K562 (cell line): ENCODE results near the gene BLCAP. TPM values are rescaled to one million over a fixed set of nuclear protein-coding genes. Genes with fewer than 3 reads are reported as not detected.

ENCODE experiments used
- ATAC-seq: fragments of 200-7000 bp; cut with Tn5 transposase; 3 replicates; pipeline ENCODE4 v1.9.1; 2020; ENCODE audit warnings: moderate library complexity
- BruUV-seq: library from RNA; stranded (reverse); fragments of 400-500 nt; replicated peaks from 2 replicates; lab custom pipeline; 2021; lab: Mats Ljungman, UMichigan
- CTCF ChIA-PET: fragments of 300-600 bp; formaldehyde crosslinking; extraction: SDS; loops from one replicate; lab custom pipeline; 2021; ENCODE audit warnings: low intra/inter-chr PET ratio; lab: Yijun Ruan, JAX
- POLR2A ChIA-PET: fragments of 300-600, 350-650 bp; sonication (Branson Sonifier 250); formaldehyde crosslinking; extraction: SDS; loops from one replicate; lab custom pipeline; 2021; ENCODE audit warnings: antibody characterized with exemption, inconsistent platforms; lab: Yijun Ruan, JAX
- DNase-seq, 4 experiments: peaks; one replicate each; pipeline versions ENCODE4 v3.0.0 to v3.0.0-alpha.2; 2011 to 2018; ENCODE audit warnings: low spot score in 3 of 4, mixed read lengths in 3 of 4; ENCODE audit errors: extremely low read depth in 1 of 4
- FAIRE-seq: peaks from 2 replicates; lab custom pipeline; 2011; peaks lifted over from hg19 to GRCh38; lab: Jason Lieb, UNC
- H2AFZ ChIP-seq: 2 replicates; pipeline ENCODE4 v1.6.0; 2011; ENCODE audit warnings: low read depth, low read length, control low read depth, inconsistent platforms
- H3K27ac ChIP-seq: fragments of 200-600 bp; 3 replicates; pipeline ENCODE4 v1.8.0; 2011; ENCODE audit warnings: low read depth, mild to moderate bottlenecking, control low read depth, inconsistent platforms, low read length, moderate library complexity, mixed read lengths; ENCODE audit errors: extremely low read depth
- H3K27me3 ChIP-seq, 2 experiments: fragments of 300-600 bp in 1 of 2; 2 replicates in 1 of 2; 3 replicates in 1 of 2; pipeline versions ENCODE4 v1.6.0 to v1.8.0; 2011; ENCODE audit warnings: inconsistent platforms in 2 of 2, low read length in 2 of 2, mild to moderate bottlenecking in 1 of 2, mixed read lengths in 1 of 2, moderate library complexity in 1 of 2; ENCODE audit not compliant: control insufficient read depth in 2 of 2, insufficient read depth in 2 of 2
- H3K36me3 ChIP-seq: fragments of 300-600 bp; 3 replicates; pipeline ENCODE4 v1.8.0; 2011; ENCODE audit warnings: mild to moderate bottlenecking, low read length, inconsistent platforms; ENCODE audit not compliant: control insufficient read depth, insufficient read depth
- H3K4me1 ChIP-seq, 2 experiments: fragments of 200-600 bp in 1 of 2; replicated peaks in 1 of 2; 2 replicates in 1 of 2; 3 replicates in 1 of 2; pipeline versions ENCODE4 v1.5.1 to v1.8.0; 2011; ENCODE audit warnings: inconsistent platforms in 2 of 2, low read length in 2 of 2, mild to moderate bottlenecking in 1 of 2, mixed read lengths in 1 of 2, moderate library complexity in 1 of 2; ENCODE audit not compliant: control insufficient read depth in 2 of 2, insufficient read depth in 2 of 2
- H3K4me2 ChIP-seq: 2 replicates; pipeline ENCODE4 v1.6.1; 2011; ENCODE audit warnings: low read length, control low read depth, inconsistent platforms, mixed read lengths; ENCODE audit not compliant: insufficient read depth
- H3K4me3 ChIP-seq: fragments of 200-600 bp; sonication (generic), shearing (Covaris generic); 2 replicates; pipeline ENCODE4 v1.5.1; 2016; ENCODE audit warnings: control low read depth, inconsistent platforms
- H3K79me2 ChIP-seq: fragments of 200-600 bp; 3 replicates; pipeline ENCODE4 v1.8.0; 2011; ENCODE audit warnings: low read length, inconsistent platforms; ENCODE audit not compliant: control insufficient read depth, insufficient read depth
- H3K9ac ChIP-seq, 2 experiments: 2 replicates each; pipeline versions ENCODE4 v1.6.0 to v1.6.1; 2011; ENCODE audit warnings: low read depth in 2 of 2, low read length in 2 of 2, control low read depth in 1 of 2, inconsistent platforms in 1 of 2, mild to moderate bottlenecking in 1 of 2, mixed read lengths in 1 of 2; ENCODE audit not compliant: insufficient read depth in 1 of 2
- H3K9me1 ChIP-seq: one replicate; pipeline ENCODE4 v1.6.0; 2011; ENCODE audit warnings: inconsistent platforms, mild to moderate bottlenecking, low read length, moderate library complexity; ENCODE audit not compliant: control insufficient read depth, insufficient read depth
- H3K9me3 ChIP-seq: replicated peaks from 2 replicates; pipeline ENCODE4 v1.5.1; 2011; ENCODE audit warnings: low read depth, low read length, inconsistent platforms; ENCODE audit not compliant: control insufficient read depth, insufficient read depth
- H4K20me1 ChIP-seq: replicated peaks from 2 replicates; pipeline ENCODE4 v1.6.1; 2011; ENCODE audit warnings: low read length, inconsistent platforms, mixed read lengths; ENCODE audit not compliant: control insufficient read depth, insufficient read depth
- C11orf30 ChIP-seq: fragments of 450-650 bp; IDR thresholded peaks from 2 replicates; pipeline ENCODE4 v1.6.1; 2016; ENCODE audit warnings: low read depth, mild to moderate bottlenecking
- CAMTA2 ChIP-seq: fragments of 250-450 bp; sonication (Bioruptor Pico); conservative IDR thresholded peaks from 2 replicates; pipeline ENCODE4 v1.5.1; 2022
- CHAMP1 ChIP-seq: fragments of 450-650 bp; IDR thresholded peaks from 2 replicates; pipeline ENCODE4 v1.6.1; 2016; ENCODE audit warnings: mild to moderate bottlenecking
- GATAD2A ChIP-seq: fragments of 450-650 bp; IDR thresholded peaks from 2 replicates; pipeline ENCODE4 v1.6.1; 2017
- MBD2 ChIP-seq: sonication (generic); IDR thresholded peaks from 2 replicates; pipeline ENCODE4 v1.6.1; 2016; ENCODE audit warnings: low read depth, borderline replicate concordance
- POLR2AphosphoS2 ChIP-seq: IDR thresholded peaks from 2 replicates; pipeline ENCODE4 v1.6.1; 2012; ENCODE audit warnings: low read length, improper control_type of control experiment
- RAD21 ChIP-seq, 2 experiments: fragments of 250-450 bp in 1 of 2; fragments of 450-650 bp in 1 of 2; sonication (Bioruptor Pico) in 1 of 2; formaldehyde crosslinking in 1 of 2; IDR thresholded peaks in 1 of 2; conservative IDR thresholded peaks in 1 of 2; 2 replicates each; pipeline versions ENCODE4 v1.4.0 to v1.8.0; 2020 to 2022; ENCODE audit warnings: mild to moderate bottlenecking in 2 of 2, moderate library complexity in 1 of 2
- RFX1 ChIP-seq: fragments of 450-650 bp; IDR thresholded peaks from 2 replicates; pipeline ENCODE4 v1.6.1; 2016; ENCODE audit warnings: mild to moderate bottlenecking, moderate library complexity
- TBP ChIP-seq: optimal IDR thresholded peaks from 2 replicates; pipeline ENCODE3; 2011; ENCODE audit warnings: low read depth, low read length, improper control_type of control experiment
- USF1 ChIP-seq: sonication (generic); formaldehyde crosslinking; IDR thresholded peaks from 2 replicates; pipeline ENCODE4 v1.9.0; 2022; ENCODE audit warnings: mild to moderate bottlenecking, missing genetic modification reagents
- USF2 ChIP-seq: sonication (generic); formaldehyde crosslinking; IDR thresholded peaks from 2 replicates; pipeline ENCODE4 v1.5.0; 2020; ENCODE audit warnings: missing genetic modification reagents
- WGBS: fragments of 100-300 bp; shearing (Covaris generic); methylation state at CpG from one replicate; pipeline ENCODE4 v1.1.6; 2016; ENCODE audit warnings: low coverage, mixed read lengths; ENCODE audit not compliant: insufficient coverage; ENCODE audit errors: missing lambda C conversion rate; 5-methylcytosine and 5-hydroxymethylcytosine counted together
- in situ Hi-C: fragments of 300-500 bp; cut with MboI; formaldehyde crosslinking; loops from 4 replicates; pipeline ENCODE4 v1.15.0; 2018; ENCODE audit warnings: inconsistent platforms, mixed read lengths
- intact Hi-C: fragments of 100-400 bp; cut with micrococcal nuclease; formaldehyde crosslinking; loops from 2 replicates; pipeline ENCODE4 v1.14.2; 2022
- polyA plus RNA-seq, 8 experiments: library from polyadenylated mRNA; depleted of rRNA in 4 of 8; stranded (reverse) in 5 of 8; unstranded in 3 of 8; fragments of >200 nt; fragmentation: Nextera tagmentation in 2 of 8; fragmentation: Illumina TruSeq in 1 of 8; extraction: Ambion mirVana in 2 of 8; extraction: Trizol in 1 of 8; gene quantifications; 2 replicates each; pipeline versions ENCODE4 v1.2.1 to v1.2.3, GENCODE V29; 2011 to 2014; ENCODE audit warnings: inconsistent platforms in 1 of 8, missing spikeins in 1 of 8
- total RNA-seq, 7 experiments: library from RNA; depleted of rRNA in 6 of 7; stranded (reverse); fragments of >200 nt in 6 of 7; fragmentation: Illumina TruSeq in 2 of 7; extraction: Trizol in 2 of 7; gene quantifications; 2 replicates each; pipeline versions ENCODE4 v1.2.1 to v1.2.3, GENCODE V29; 2011 to 2021; ENCODE audit warnings: low replicate concordance in 1 of 7

BLCAP gene
- total and polyA plus RNA-seq, 9 of the 15 experiments (the other 6 are each of a cell fraction or from before 2014, with no cell fraction given) = 16.9 to 41.5 (median 27.6) TPM

DNA sequence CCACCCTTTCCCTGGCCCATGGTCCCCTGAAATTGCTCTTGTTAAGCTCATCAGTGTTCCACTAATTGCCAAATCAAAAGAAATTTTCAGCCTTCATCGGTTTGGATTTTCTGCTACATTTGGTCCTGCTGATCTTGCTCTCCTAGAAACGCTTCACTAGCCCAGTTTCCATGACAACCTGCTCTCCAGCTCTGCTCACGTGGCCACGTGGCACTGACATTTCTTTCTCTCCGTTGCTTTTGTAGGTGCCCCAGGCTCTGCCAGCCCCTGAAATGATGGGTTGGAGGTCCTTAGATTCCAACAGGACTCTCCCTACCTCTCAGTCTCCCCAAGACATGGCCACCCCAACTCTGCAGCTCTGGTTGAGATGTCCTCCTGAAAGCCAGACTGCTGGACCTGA lies 52.4 kb downstream of the BLCAP start:
- no peaks in the 10 kb centered on the region for H3K79me2 ChIP-seq
- no peak overlapping the region for H3K4me2 ChIP-seq
- no peak for FAIRE-seq
- no peak for DNase-seq
- ChIA-PET CTCF (no interaction called here), POLR2A (interaction anchor here (0.9 kb wide), 1 partner anchor 15 kb away, joined by 4 read pairs; no protein-coding TSS in a partner anchor)
- H4K20me1 ChIP-seq = no peaks in the 10 kb centered on the region; the same call in none of the 2 replicates
- no peaks in the 10 kb centered on the region for H3K4me1 ChIP-seq
- intact Hi-C loops = no loop called here
- no TSS peak for BruUV-seq
- 0% methylated on average over 5 of the region's 5 CpGs for WGBS
- no peak overlapping the region for H3K9ac ChIP-seq
- H3K27me3 ChIP-seq = peaks cover 28 to 65% of the 10 kb centered on the region in 2 experiments
- no peak overlapping the region for H3K4me3 ChIP-seq
- H3K27ac ChIP-seq = no peak overlapping the region
- H3K9me1 ChIP-seq = peaks cover 4% of the 10 kb centered on the region
- ATAC-seq = no peak
- in situ Hi-C loops = no loop called here
- H3K9me3 ChIP-seq = no peaks in the 10 kb centered on the region
- TF ChIP-seq USF1 (CRISPR knock-in tag) (peak; percentile 44; the same call in 1 of the 2 replicates), TBP (no peak), RAD21 (CRISPR knock-in tag; conservative IDR thresholded peaks at IDR 0.05 in 1 of 2, IDR thresholded peaks at IDR 0.05 in 1 of 2) (no peak), CAMTA2 (CRISPR knock-in tag) (no peak), USF2 (CRISPR knock-in tag) (peak; percentile 16; the same call in 1 of the 2 replicates), RFX1 (peak; percentile 82), POLR2AphosphoS2 (no peak), GATAD2A (no peak), C11orf30 (no peak), CHAMP1 (no peak), MBD2 (no peak)
- no peak overlapping the region for H2AFZ ChIP-seq
- no peaks in the 10 kb centered on the region for H3K36me3 ChIP-seq
